Inflammatory macrophage treated with lipopolysaccharide for 1 hour (primary cell): ENCODE measurements around the gene DHRS11.

ENCODE experiments used
- DNase-seq, 2 donors: peaks; one replicate each; pipeline ENCODE4 v3.0.0-alpha.2; 2020 to 2022

Gene DHRS11

GRCh38 chr17:36591434-36592315 is at the start of gene DHRS11:
Gene DHRS11, plus strand, starts transcription at chr17:36591879. Its CDS starts 131 bp downstream, at chr17:36592010.
- peak; percentile 61 to 81 for DNase-seq

GRCh38 chr17:36542755-36543154 is 48.9 kb upstream of the DHRS11 start:
- DNase-seq = no peak

DNA sequence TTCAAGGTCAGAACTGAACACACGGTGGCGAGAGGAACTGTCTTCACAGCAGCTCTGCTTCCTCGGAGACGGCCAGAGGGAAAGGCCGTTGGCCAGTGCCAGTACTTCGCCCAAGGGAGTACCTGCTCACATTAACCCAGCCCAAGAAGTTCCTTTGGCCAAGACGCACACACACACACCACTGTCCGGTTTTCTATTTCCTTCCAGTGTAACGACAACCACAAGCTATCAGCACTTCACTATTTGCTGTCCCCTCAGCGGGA is 47.7 kb upstream of the DHRS11 start:
- peak; percentile 47 to 52 for DNase-seq

DNA sequence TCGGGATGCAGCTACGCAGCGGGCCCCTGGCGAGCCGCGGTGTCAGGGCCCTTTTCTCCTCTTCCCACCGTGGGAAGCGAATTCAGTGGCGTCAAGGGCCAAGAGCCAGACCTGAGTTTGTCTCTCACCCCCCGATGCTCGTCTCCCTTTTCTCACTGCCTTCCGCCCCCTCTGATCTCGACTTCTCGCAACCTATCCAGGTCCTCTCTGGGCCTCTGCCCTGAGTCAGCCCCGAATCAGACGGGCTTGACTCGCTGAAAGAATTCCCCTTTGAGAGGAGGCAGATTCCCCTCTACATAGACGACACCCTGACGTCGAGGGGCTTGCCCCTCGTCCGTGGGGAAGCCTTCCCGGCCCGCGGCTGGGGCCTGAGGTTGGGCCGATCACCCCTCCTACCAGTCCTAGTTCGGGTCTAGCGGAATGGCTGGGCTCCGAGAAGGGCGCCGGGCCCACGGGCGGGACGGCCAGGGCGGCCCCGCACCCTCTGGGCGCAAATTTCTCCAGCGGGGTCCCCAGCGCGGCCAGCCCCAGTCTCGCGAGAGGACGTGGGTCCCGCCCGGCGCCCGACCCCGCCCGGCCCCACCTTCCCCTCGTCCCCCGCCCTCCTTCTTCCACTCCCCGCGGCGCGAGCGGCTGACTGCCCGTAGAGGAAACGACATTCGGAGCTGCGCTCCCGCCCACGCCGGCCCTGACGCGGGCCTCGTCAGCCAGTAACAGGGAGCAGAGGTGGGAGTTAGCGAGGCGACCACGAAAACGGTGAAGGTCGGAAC is 47.2 kb upstream of the DHRS11 start, which contains the start of gene GGNBP2:
Gene GGNBP2, plus strand, starts transcription at position 613 of the 770 bp plus-strand sequence. CDS start 806 bp downstream, outside the sequence.
- DNase-seq = peak; percentile 93 to 94

DNA sequence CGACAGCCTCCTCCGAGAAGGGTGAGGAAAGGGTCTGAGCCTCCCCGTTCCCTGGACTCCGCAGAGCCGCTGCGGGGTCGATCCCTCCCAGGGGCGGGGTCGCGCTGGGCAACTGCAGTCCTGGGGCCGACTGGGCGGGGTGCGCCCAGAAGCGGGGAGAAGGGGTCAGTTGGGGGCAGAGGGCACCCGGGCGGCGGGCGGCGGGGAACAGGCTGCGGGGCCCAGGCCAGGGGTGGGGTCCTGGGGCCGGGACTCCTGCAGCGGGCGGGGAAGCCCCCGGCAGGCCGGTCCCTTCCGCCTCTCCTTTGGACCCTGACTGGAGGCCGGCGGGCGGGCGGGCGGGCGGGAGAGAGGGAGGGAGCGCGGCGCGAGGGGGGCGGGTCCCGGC is 46.6 kb upstream of the DHRS11 start:
- DNase-seq = no peak

- DNase-seq = peak; percentile 87 to 95
These were observed 45.9 kb upstream of the DHRS11 start for GRCh38 chr17:36545465-36546417.

DNA sequence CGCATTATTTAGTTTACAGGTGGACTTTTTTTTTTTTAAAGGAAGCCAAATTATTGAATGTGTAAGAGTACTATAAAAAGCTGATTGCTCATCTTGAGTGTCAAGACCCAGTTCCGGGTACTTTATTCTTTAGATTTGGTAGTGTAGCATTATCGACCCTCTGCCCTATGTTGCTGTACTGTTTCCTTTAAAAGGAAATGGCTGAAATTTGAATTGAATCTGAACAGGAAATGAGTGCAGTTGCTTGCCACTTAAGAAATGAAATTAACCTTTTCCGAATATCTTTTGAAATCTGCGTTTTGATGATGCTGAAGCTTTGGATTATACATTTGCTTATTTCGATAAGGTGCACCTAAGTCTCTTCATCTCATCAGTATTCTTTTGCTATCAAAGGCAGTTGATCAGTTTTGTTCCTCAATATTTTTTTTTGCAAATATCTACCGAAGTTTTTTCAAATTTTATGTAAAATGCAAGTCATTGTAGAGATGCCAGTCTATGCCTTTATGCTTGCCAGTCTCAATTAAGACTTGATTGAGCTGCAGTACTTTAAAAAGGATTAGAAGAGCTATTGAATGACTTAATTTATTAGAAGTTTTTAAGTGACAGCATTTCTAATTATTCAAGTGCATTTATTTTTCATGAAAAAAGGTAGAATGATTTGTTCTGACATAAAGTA is 45.1 kb upstream of the DHRS11 start:
- peak; percentile 10 to 19 for DNase-seq

GRCh38 chr17:36547776-36548175 is 43.9 kb upstream of the DHRS11 start:
- DNase-seq = no peak

DNA sequence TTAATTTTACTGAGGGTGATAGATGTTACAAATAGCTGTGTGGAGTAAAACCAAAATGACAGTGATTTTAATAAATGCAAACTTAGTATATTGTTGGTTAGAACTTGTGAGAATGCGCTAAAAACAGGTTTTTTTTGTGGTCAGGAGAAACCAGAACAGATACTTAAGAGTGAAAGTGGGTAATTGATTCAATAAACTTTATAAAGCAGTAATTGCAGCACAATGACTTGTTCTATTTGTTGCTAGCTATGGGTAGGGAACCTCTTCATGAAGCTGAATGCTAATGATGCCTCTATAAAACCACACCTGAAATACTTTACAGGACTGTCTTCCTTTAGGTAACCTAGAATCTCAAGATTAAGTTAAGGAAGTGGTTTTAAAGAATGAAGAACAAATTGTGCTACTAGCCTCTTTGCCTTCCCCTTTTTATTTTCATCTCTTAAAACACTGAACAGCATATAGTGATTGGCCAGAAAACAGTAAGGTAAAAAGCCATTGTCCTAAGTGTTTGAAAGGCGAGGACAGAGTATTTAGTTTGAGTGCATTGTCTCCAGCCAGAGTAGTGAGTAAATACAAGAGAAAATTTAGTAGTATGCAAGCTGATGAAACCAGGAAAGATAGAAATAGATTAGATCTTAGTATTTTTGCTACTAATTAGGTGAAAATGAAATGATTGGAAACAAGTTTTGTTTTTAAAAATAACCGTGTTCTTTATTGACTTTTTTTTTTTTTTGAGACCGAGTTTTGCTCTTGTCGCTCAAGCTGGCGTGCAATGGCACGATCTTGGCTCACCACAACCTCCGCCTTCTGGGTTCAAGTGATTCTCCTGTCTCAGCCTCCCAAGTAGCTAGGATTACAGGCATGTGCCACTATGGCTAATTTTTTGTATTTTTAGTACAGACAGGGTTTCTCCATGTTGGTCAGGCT is 40.9 kb upstream of the DHRS11 start:
- peak; percentile 9 to 25 for DNase-seq

GRCh38 chr17:36553459-36553858 is 38.2 kb upstream of the DHRS11 start:
- no peak for DNase-seq

- no peak for DNase-seq
These were observed 25.6 kb upstream of the DHRS11 start for GRCh38 chr17:36566081-36566480.

GRCh38 chr17:36575028-36575427 is 16.7 kb upstream of the DHRS11 start:
- no peak for DNase-seq

DNA sequence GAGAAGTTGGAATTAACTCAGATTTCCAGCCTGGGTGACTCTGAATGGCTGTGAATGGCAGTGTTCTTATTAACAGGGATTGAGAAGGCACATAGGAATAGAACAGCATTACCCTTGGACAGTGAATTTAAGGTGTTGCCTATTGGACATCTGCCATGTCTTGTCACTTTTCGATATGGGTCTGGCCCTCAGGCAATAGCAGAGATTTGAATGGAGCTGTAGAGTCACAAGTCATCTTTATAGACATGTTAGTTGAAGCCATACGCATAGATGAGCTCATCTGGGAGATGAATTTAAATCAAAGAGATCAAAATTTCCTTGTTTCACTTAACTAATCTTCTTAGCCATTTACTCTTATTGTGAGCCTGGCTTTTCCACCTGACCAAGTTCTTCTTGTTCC is 14.9 kb upstream of the DHRS11 start:
- DNase-seq = no peak

DNA sequence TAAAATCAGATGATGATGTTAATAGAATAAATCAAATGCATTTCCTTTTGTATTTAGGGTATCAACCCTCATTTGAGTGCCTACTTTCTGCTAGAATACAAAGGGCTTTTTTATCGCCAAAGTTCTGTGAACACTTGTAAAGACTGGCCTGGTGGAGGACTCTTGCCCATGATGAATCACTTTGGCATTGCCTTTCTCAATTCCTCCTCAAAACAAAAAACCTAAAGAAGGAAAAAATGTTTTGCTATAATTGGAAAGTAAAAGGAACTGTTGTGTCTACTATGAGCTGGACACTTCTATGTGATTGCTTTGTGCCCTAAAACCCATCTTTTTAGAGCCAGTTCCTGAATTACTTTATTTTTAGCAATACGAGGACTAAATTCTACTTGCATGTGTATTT is 13.0 kb upstream of the DHRS11 start:
- DNase-seq = no peak

DNA sequence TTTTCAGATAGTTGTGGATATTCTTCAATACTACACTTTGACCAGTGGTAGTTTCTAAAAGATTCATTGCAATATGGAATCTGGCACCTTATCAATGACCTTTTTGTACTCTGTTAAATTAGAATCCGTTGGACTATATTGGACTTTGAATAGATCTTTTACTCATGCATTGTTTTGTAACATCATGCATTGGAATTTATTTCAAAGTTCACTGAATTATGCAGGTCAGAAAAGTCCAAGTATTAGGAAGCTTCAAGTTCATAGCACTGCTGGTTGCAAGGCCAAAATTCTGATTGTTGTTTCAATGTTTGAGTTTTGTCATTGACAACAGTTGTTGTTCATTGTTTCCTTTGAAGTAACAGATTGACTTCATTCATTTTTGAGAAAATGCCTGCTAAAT is 7.9 kb upstream of the DHRS11 start:
- no peak for DNase-seq

DNA sequence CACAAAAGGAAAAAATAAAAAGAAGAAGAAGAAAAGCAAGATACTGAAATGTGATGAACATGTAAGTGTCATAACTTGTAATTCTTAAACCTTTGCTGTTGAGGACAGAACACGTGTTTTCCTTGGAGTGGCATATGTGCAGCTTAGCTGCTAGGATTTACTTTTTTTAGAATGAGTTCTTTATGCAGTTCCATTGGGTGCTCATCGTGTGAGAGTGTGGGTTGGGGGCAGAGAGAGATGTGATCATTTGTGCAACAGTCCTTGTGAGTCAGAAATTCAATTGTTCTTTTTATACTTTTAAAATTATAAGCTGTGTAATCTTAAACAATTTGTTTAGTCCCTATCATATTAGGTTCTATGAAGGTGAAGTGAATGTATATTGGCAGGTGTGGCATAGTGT is 5.5 kb upstream of the DHRS11 start:
- no peak for DNase-seq

DNA sequence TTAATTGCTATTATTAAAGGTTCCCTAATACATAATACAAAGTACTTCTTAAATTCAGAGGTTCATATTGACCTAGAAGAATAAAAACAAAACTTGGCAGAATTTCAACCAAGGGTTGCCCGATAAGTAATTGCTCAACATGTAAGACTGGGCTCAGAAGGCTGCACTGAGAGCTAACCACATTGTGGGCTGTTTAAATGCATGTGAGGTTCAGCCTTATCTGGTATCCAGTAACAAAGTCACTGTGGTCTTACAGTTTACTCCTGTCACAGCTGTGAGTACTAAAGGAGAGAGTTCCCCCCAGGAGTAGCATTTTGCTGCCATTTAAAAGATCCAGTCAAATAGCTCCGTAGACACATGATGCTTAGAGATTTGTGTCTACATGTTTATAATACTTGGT is 1.6 kb upstream of the DHRS11 start:
- DNase-seq = peak in 1 of 2 donors; percentile 2

DNA sequence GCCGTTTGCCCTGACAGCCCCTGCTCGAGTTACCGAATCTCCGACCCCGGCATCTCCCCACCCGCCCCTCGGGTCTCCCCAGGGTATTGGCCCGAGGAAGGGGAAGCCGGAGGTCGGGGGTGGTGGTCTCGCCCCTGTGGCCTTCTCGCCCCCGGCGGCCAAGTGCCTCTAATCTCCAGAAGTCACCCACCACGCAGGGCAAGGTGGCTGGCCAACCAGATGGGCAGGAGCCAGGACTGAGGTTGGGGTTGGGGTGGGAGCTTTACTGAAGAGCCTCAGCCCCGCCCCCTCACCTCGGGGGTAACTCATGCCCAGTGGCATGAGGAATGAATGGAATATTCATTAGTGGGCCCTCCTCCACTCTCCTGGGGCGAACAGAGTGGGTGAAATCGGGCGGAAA is 637 bp downstream of the DHRS11 start:
- peak in 1 of 2 donors; percentile 10 for DNase-seq

DNA sequence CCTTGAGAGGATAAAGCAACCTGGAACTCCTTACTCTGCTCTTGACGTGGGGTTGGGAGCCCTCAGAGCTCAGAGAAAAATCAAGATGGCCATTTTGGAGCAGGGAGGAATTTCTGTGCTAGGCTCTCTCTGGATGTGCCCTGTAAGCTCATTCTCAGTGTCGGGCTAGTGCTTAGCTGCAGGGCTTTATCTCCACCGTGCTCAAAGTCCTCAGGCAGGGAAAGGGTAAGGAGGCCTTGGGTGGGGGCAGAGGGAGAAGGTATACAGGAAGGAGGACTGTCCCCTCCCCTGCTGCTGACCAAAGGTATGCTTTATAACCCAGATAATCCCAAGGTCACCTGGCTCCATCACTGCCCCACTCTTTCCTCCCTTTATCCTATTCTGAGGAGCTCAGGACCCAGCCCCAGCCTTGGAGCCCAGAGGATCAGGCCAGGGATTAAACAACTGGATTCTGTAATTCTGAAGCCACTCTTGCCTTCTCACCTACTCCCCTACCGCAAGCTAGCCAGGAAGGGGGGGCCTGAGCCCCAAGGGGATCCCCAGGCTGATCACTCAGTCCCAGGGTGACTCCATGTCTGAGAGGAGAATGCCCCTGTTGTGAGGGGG is 1.1 kb downstream of the DHRS11 start:
- DNase-seq = peak in 1 of 2 donors; percentile 49

- peak; percentile 52 to 69 for DNase-seq
These were observed 2.1 kb downstream of the DHRS11 start for GRCh38 chr17:36593656-36594316.
